Heart left ventricle (tissue), 16 donors: ENCODE data around the gene GPR183. TPM values are rescaled to one million over a fixed set of nuclear protein-coding genes. Genes with fewer than 3 reads are reported as not detected.
A peak's percentile ranks its signal among the peaks of the same experiment; 100 is the strongest.

ENCODE experiments used
- ATAC-seq, 4 donors: fragments of 200-7000 bp; cut with Tn5 transposase; one replicate each; pipeline ENCODE4 v1.9.1; 2020 to 2022; ENCODE audit warnings: moderate library complexity in 4 of 4, mild to moderate bottlenecking in 3 of 4, moderate number of reproducible peaks in 1 of 4
- DNase-seq, 5 donors: peaks; one replicate each; pipeline ENCODE4 v3.0.0-alpha.2; 2020
- H3K27ac ChIP-seq, 12 donors: fragments of 200-600 bp; sonication (generic) in 4 of 12; one replicate each; pipeline versions ENCODE4 v1.5.0 to v1.8.0; 2016 to 2022; ENCODE audit warnings: mild to moderate bottlenecking in 2 of 12
- H3K27me3 ChIP-seq, 9 donors: fragments of 200-600 bp; sonication (generic) in 2 of 9; one replicate each; pipeline versions ENCODE4 v1.5.1 to v1.8.0; 2016 to 2022; ENCODE audit warnings: mild to moderate bottlenecking in 3 of 9
- H3K36me3 ChIP-seq, 9 donors: fragments of 200-600 bp; sonication (generic) in 2 of 9; one replicate each; pipeline versions ENCODE4 v1.5.0 to v1.8.0; 2018 to 2022; ENCODE audit warnings: mild to moderate bottlenecking in 2 of 9
- H3K4me1 ChIP-seq, 12 donors: fragments of 200-600 bp; sonication (generic) in 4 of 12; one replicate each; pipeline versions ENCODE4 v1.5.0 to v1.8.0; 2016 to 2022; ENCODE audit warnings: mild to moderate bottlenecking in 3 of 12
- H3K4me3 ChIP-seq, 12 donors: fragments of 200-600 bp; sonication (generic) in 4 of 12; one replicate each; pipeline versions ENCODE4 v1.5.0 to v1.8.0; 2017 to 2022; ENCODE audit warnings: mild to moderate bottlenecking in 9 of 12, moderate library complexity in 4 of 12
- H3K9me3 ChIP-seq, 12 donors: fragments of 200-600 bp; sonication (generic) in 4 of 12; one replicate each; pipeline versions ENCODE4 v1.5.0 to v1.8.0; 2016 to 2022; ENCODE audit warnings: mild to moderate bottlenecking in 1 of 12
- CTCF ChIP-seq, 12 donors: fragments of 200-600 bp; sonication (generic) in 4 of 12; IDR thresholded peaks; one replicate each; pipeline versions ENCODE4 v1.5.0 to v1.8.0; 2018 to 2022; ENCODE audit warnings: antibody characterized with exemption in 12 of 12, mild to moderate bottlenecking in 5 of 12
- POLR2A ChIP-seq, 2 donors: fragments of 450-650 bp; IDR thresholded peaks; one replicate each; pipeline ENCODE4 v1.6.1; 2017; ENCODE audit warnings: antibody characterized with exemption in 2 of 2, mild to moderate bottlenecking in 2 of 2, moderate library complexity in 2 of 2
- WGBS, 4 donors: extraction: QIAGEN DNeasy Blood & Tissue Kit in 2 of 4; methylation state at CpG; one replicate each; pipeline versions ENCODE4 v1.1.5 to v1.1.7; 2013 to 2018; 5-methylcytosine and 5-hydroxymethylcytosine counted together
- intact Hi-C, 10 donors: fragments of 100-400 bp; cut with DNase I; formaldehyde crosslinking; loops; one replicate each; pipeline versions ENCODE4 v1.11.1 to v1.14.2; 2022
- polyA plus RNA-seq, 2 donors: library from polyadenylated mRNA; stranded (reverse); fragments of 200-250 nt; gene quantifications; one replicate each; pipeline ENCODE4 v1.2.3, GENCODE V29; 2013
- total RNA-seq, 9 donors: library from RNA; depleted of rRNA in 2 of 9; stranded (reverse); fragments of >200 nt in 2 of 9; fragmentation: NEBNext Ultra II Directional in 3 of 9; extraction: Animal tissue kit (Norgen Biotek cat#: 25700) in 3 of 9; gene quantifications; one replicate each; pipeline versions ENCODE4 v1.1.0 to v1.2.4, GENCODE V29; 2016 to 2023
- donor health status: ischemic (EF 13 %, LVEDD 7.1; RV severe dilation, severe dysfunction).
- donor health status: healthy with polysubstance abuse.
- donor health status: DM: no; HTN: yes; CAD: no.
- donor health status: DM: no; HTN: no; CAD: no.
- donor health status: ischemic (EF 25% LVEDD 6.9; RV normal size, moderate dysfunction).
- donor health status: ischemic (EF 25% LVEDD 5.7; RV mildly dilated, moderate dysfunction).
- donor health status: healthy.
- donor health status: DM: yes; HTN: yes; CAD: no.
- donor health status: ischemic (EF 35%, LVEDD 5.7; RV mildly dilated, moderate dysfunction).
- donor health status: nonischemic (EF 11% LVEDD 7.7; RV severe dilation, severe dysfunction).
- donor health status: DM: yes; HTN: yes; CAD: no.
- donor health status: PGD.
- donor health status: ischemic (EF 29% LVEDD 5.4; RV normal size, mild dysfunction).
- donor health status: nonischemic (EF 23%, LVEDD 6.1; RV moderate dilation, normal function).

GPR183 gene
- total and polyA plus RNA-seq, 11 donors: 0.69 to 7.6 (median 1.5) TPM

DNA sequence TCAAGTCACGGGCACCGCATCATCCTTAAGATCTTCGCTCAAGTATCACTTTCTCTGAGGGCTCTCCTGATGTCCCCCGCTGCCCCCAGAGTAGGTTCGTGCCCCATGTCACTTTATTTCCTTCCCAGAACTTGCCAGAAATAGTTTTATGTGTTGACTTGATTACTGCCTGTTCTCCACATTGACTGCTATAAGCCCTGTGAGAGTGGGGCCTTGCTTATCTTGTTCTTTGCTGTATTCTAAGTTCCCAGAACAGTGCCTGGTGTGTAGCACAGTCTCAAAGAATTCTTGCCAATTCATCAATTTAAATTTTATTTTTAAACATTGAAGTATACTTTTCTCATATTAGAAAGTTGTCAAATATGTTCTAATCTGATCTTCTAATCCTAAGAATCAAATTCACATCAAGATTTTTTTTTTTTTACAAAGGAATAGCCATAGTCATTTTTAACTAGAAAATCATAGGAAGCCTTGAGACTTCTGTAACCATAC lies 32.1 kb upstream of the GPR183 start:
- peak overlapping the region in 3 of 12 donors; percentile 2 to 21 (median 15) for H3K27ac ChIP-seq
- peak; percentile 63 to 88 (median 70) for ATAC-seq

GRCh38 chr13:99335603-99336002 lies 28.4 kb upstream of the GPR183 start:
- ATAC-seq: peak in 1 of 4 donors; percentile 11

More for the DNA sequence above, 32.1 kb upstream of the GPR183 start:
- Histone ChIP-seq H3K4me1 (peaks cover 0 to 29% (median 0%) of the 10 kb centered on the region in 12 donors), H3K9me3 (no peaks in the 10 kb centered on the region), H3K4me3 (no peak overlapping the region), H3K36me3 (peaks cover 0 to 53% (median 42%) of the 10 kb centered on the region in 9 donors), H3K27me3 (no peaks in the 10 kb centered on the region)
- no peak for TF ChIP-seq POLR2A (IDR thresholded peaks at IDR 0.05)
- no peak for TF ChIP-seq CTCF (IDR thresholded peaks at IDR 0.05)
- no peak for DNase-seq
- 78 to 82% (median 80%) methylated on average over 5 of the region's 5 CpGs for WGBS, 4 donors
- intact Hi-C loops: loop anchor here in 1 of 10 donors (2.0 kb wide), 1 partner anchor 72 kb away; no protein-coding TSS in a partner anchor

GRCh38 chr13:99335087-99335486 lies 27.9 kb upstream of the GPR183 start:
- TF ChIP-seq CTCF (IDR thresholded peaks at IDR 0.05) (no peak), POLR2A (IDR thresholded peaks at IDR 0.05) (no peak)
- H3K27me3 ChIP-seq: no peaks in the 10 kb centered on the region
- H3K36me3 ChIP-seq: peaks cover 0 to 21% (median 4%) of the 10 kb centered on the region in 9 donors
- DNase-seq (no peak), ATAC-seq (no peak)
- 94 to 99% (median 98%) methylated on average over 2 of the region's 2 CpGs for WGBS, 4 donors
- intact Hi-C loops: no loop called here
- no peaks in the 10 kb centered on the region for H3K9me3 ChIP-seq
- H3K27ac ChIP-seq: no peak overlapping the region
- no peak overlapping the region for H3K4me3 ChIP-seq
- H3K4me1 ChIP-seq: peaks cover 0 to 26% (median 0%) of the 10 kb centered on the region in 12 donors

More at GRCh38 chr13:99335603-99336002, 28.4 kb upstream of the GPR183 start:
- intact Hi-C loops: no loop called here
- peaks cover 0 to 26% (median 9%) of the 10 kb centered on the region in 9 donors for H3K36me3 ChIP-seq
- DNase-seq: no peak
- TF ChIP-seq CTCF (IDR thresholded peaks at IDR 0.05) (no peak), POLR2A (IDR thresholded peaks at IDR 0.05) (no peak)
- no peak overlapping the region for H3K4me3 ChIP-seq
- peaks cover 0 to 31% (median 0%) of the 10 kb centered on the region in 12 donors for H3K4me1 ChIP-seq
- H3K9me3 ChIP-seq: no peaks in the 10 kb centered on the region
- H3K27me3 ChIP-seq: no peaks in the 10 kb centered on the region
- WGBS, 4 donors: 88 to 98% (median 92%) methylated on average over 4 of the region's 4 CpGs
- no peak overlapping the region for H3K27ac ChIP-seq

GRCh38 chr13:99334221-99334620 lies 27.0 kb upstream of the GPR183 start:
- Histone ChIP-seq H3K36me3 (peaks cover 0 to 27% (median 4%) of the 10 kb centered on the region in 9 donors), H3K27ac (no peak overlapping the region), H3K9me3 (no peaks in the 10 kb centered on the region), H3K4me1 (peaks cover 0 to 17% (median 0%) of the 10 kb centered on the region in 12 donors), H3K27me3 (no peaks in the 10 kb centered on the region), H3K4me3 (no peak overlapping the region)
- WGBS, 4 donors: 92 to 98% (median 95%) methylated on average over 3 of the region's 3 CpGs
- ATAC-seq (no peak), DNase-seq (no peak)
- no peak for TF ChIP-seq CTCF (IDR thresholded peaks at IDR 0.05)
- TF ChIP-seq POLR2A (IDR thresholded peaks at IDR 0.05): no peak
- intact Hi-C loops: no loop called here
